Gastrocnemius medialis (tissue), 4 donors: Measurements from ENCODE around the gene CELSR1. TPM values are rescaled to one million over a fixed set of nuclear protein-coding genes. Genes with fewer than 3 reads are reported as not detected.

Experiments used
- ATAC-seq, 2 donors: fragments of 150-250 bp; one replicate each; pipeline ENCODE4 v1.9.1; 2016
- DNase-seq, 2 donors: peaks; one replicate each; pipeline ENCODE4 v3.0.0-alpha.2; 2019
- H3K27ac ChIP-seq, 4 donors: fragments of 200-600 bp; sonication (generic); 1 replicate in 1 of 4; 2 replicates in 3 of 4; pipeline ENCODE4 v1.5.1; 2016 to 2018; ENCODE audit warnings: mild to moderate bottlenecking in 2 of 4, moderate library complexity in 1 of 4
- H3K27me3 ChIP-seq, 3 donors: fragments of 200-600 bp; sonication (generic) in 2 of 3; 1 replicate in 1 of 3; 2 replicates in 2 of 3; pipeline versions ENCODE4 v1.5.1 to v1.6.0; 2016 to 2019; ENCODE audit warnings: mild to moderate bottlenecking in 1 of 3, moderate library complexity in 1 of 3
- H3K36me3 ChIP-seq, 2 donors: fragments of 200-600 bp; sonication (generic) in 1 of 2; one replicate each; pipeline ENCODE4 v1.5.1; 2017 to 2018
- H3K4me1 ChIP-seq, 2 donors: fragments of 200-600 bp; sonication (generic) in 1 of 2; one replicate each; pipeline ENCODE4 v1.5.1; 2016 to 2017; ENCODE audit warnings: mild to moderate bottlenecking in 2 of 2
- H3K4me3 ChIP-seq, 4 donors: fragments of 200-600 bp; sonication (generic) in 3 of 4; 1 replicate in 1 of 4; 2 replicates in 3 of 4; pipeline ENCODE4 v1.5.1; 2016 to 2019; ENCODE audit warnings: mild to moderate bottlenecking in 2 of 4
- H3K9me3 ChIP-seq, 3 donors: fragments of 200-600 bp; sonication (generic) in 2 of 3; 1 replicate in 1 of 3; 2 replicates in 2 of 3; pipeline ENCODE4 v1.5.1; 2016 to 2019
- CTCF ChIP-seq, 5 experiments: fragments of 450-650 bp in 3 of 5; fragments of 200-600 bp in 2 of 5; sonication (generic) in 2 of 5; IDR thresholded peaks in 4 of 5; conservative IDR thresholded peaks in 1 of 5; 1 replicate in 4 of 5; 2 replicates in 1 of 5; pipeline ENCODE4 v1.5.1; 2016 to 2019; ENCODE audit warnings: antibody characterized with exemption in 5 of 5, mild to moderate bottlenecking in 3 of 5, moderate library complexity in 3 of 5
- POLR2A ChIP-seq, 2 donors: fragments of 450-650 bp; IDR thresholded peaks; one replicate each; pipeline ENCODE4 v1.6.1; 2017; ENCODE audit warnings: antibody characterized with exemption in 2 of 2, mild to moderate bottlenecking in 2 of 2, moderate library complexity in 2 of 2
- in situ Hi-C, 4 donors: fragments of 200-750 bp; cut with MboI; loops; one replicate each; pipeline versions ENCODE4 v1.15.0 to v1.8.0; 2017; ENCODE audit warnings: low sequenced_read_pairs in 4 of 4
- intact Hi-C: fragments of 100-400 bp; cut with DNase I; formaldehyde crosslinking; loops from one replicate; pipeline ENCODE4 v1.15.1; 2023; ENCODE audit warnings: low total_unique reads
- total RNA-seq, 4 donors: library from RNA; depleted of rRNA; stranded (reverse); fragments of >200 nt; gene quantifications; one replicate each; pipeline versions ENCODE4 v1.1.0 to v1.2.3, GENCODE V29; 2016

CELSR1 gene
- total RNA-seq, 4 donors from 2014 or later, result 0.10 to 1.5 (median 0.87) TPM

GRCh38 chr22:46585340-46586122, 48.1 kb upstream of the CELSR1 start:
- peaks cover 13 to 47% of the 10 kb centered on the region in 2 donors for H3K4me1 ChIP-seq
- ATAC-seq (no peak), DNase-seq (no peak)

GRCh38 chr22:46584081-46584921, 46.9 kb upstream of the CELSR1 start:
- in situ Hi-C loops, result no loop called here
- Histone ChIP-seq H3K9me3 (no peaks in the 10 kb centered on the region), H3K36me3 (no peaks in the 10 kb centered on the region), H3K4me1 (peaks cover 24 to 51% of the 10 kb centered on the region in 2 donors), H3K27ac (no peak overlapping the region), H3K27me3 (no peaks in the 10 kb centered on the region), H3K4me3 (no peak overlapping the region)
- intact Hi-C loops, result no loop called here
- no peak for DNase-seq
- ATAC-seq, result no peak
- TF ChIP-seq CTCF (IDR thresholded peaks at IDR 0.05 in 4 of 5, conservative IDR thresholded peaks at IDR 0.05 in 1 of 5), result no peak
- no peak for TF ChIP-seq POLR2A (IDR thresholded peaks at IDR 0.05)

More at GRCh38 chr22:46585340-46586122, 48.1 kb upstream of the CELSR1 start:
- in situ Hi-C loops, result no loop called here
- Histone ChIP-seq H3K36me3 (no peaks in the 10 kb centered on the region), H3K9me3 (no peaks in the 10 kb centered on the region), H3K27ac (no peak overlapping the region), H3K27me3 (no peaks in the 10 kb centered on the region), H3K4me3 (no peak overlapping the region)
- TF ChIP-seq POLR2A (IDR thresholded peaks at IDR 0.05), result no peak
- TF ChIP-seq CTCF (IDR thresholded peaks at IDR 0.05 in 4 of 5, conservative IDR thresholded peaks at IDR 0.05 in 1 of 5), result no peak
- intact Hi-C loops, result no loop called here

GRCh38 chr22:46583571-46583970, 46.2 kb upstream of the CELSR1 start:
- no peak overlapping the region for H3K27ac ChIP-seq
- intact Hi-C loops, result no loop called here

GRCh38 chr22:46582281-46582933, 45.0 kb upstream of the CELSR1 start:
- Histone ChIP-seq H3K27me3 (no peaks in the 10 kb centered on the region), H3K27ac (peak overlapping the region in 1 of 4 donors; percentile 89), H3K4me3 (no peak overlapping the region), H3K4me1 (peaks cover 41 to 55% of the 10 kb centered on the region in 2 donors), H3K9me3 (no peaks in the 10 kb centered on the region), H3K36me3 (no peaks in the 10 kb centered on the region)
- in situ Hi-C loops, result no loop called here
- DNase-seq, result no peak
- intact Hi-C loops, result no loop called here
- no peak for ATAC-seq
- TF ChIP-seq POLR2A (IDR thresholded peaks at IDR 0.05) (no peak), CTCF (IDR thresholded peaks at IDR 0.05 in 4 of 5, conservative IDR thresholded peaks at IDR 0.05 in 1 of 5) (no peak)

More at GRCh38 chr22:46583571-46583970, 46.2 kb upstream of the CELSR1 start:
- in situ Hi-C loops, result no loop called here
- DNase-seq (peak in 1 of 2 donors; percentile 8), ATAC-seq (no peak)
- TF ChIP-seq POLR2A (IDR thresholded peaks at IDR 0.05) (no peak), CTCF (IDR thresholded peaks at IDR 0.05 in 4 of 5, conservative IDR thresholded peaks at IDR 0.05 in 1 of 5) (no peak)
- no peaks in the 10 kb centered on the region for H3K9me3 ChIP-seq
- H3K4me1 ChIP-seq, result peaks cover 29 to 55% of the 10 kb centered on the region in 2 donors
- no peaks in the 10 kb centered on the region for H3K36me3 ChIP-seq
- H3K27me3 ChIP-seq, result no peaks in the 10 kb centered on the region
- H3K4me3 ChIP-seq, result no peak overlapping the region
